H1 (cell line): ENCODE measurements around the gene TMEM253. TPM values are rescaled to one million over a fixed set of nuclear protein-coding genes. Genes with fewer than 3 reads are reported as not detected.

Experiments
- ATF3 ChIP-seq: IDR thresholded peaks from 2 replicates; pipeline ENCODE4 v1.6.1; 2011; ENCODE audit warnings: low read depth, mild to moderate bottlenecking, low read length; ENCODE audit not compliant: insufficient read depth
- CBX5 ChIP-seq: fragments of 300-800, 300-1000 bp; sonication (generic); IDR thresholded peaks from 2 replicates; pipeline ENCODE4 v1.7.1; 2016; ENCODE audit warnings: antibody characterized with exemption, low read length, low read depth
- CBX8 ChIP-seq: fragments of 300-800, 300-1000 bp; sonication (generic); IDR thresholded peaks from 2 replicates; pipeline ENCODE4 v1.7.1; 2016; ENCODE audit warnings: low read depth, low read length, borderline replicate concordance
- CHD2 ChIP-seq: IDR thresholded peaks from 2 replicates; pipeline ENCODE4 v1.6.1; 2012; ENCODE audit warnings: low read length, improper control_type of control experiment
- CTBP2 ChIP-seq: IDR thresholded peaks from 2 replicates; pipeline ENCODE4 v1.7.0; 2011; ENCODE audit warnings: borderline replicate concordance, mild to moderate bottlenecking, moderate library complexity, mixed read lengths, low read length; ENCODE audit not compliant: insufficient read depth, insufficient read length
- E2F6 ChIP-seq: IDR thresholded peaks from 2 replicates; pipeline ENCODE4 v1.6.1; 2012; ENCODE audit warnings: inconsistent platforms
- GTF2F1 ChIP-seq: IDR thresholded peaks from 2 replicates; pipeline ENCODE4 v1.6.1; 2012; ENCODE audit warnings: low read depth, low read length, improper control_type of control experiment, borderline replicate concordance
- HDAC6 ChIP-seq: IDR thresholded peaks from one replicate; pipeline ENCODE4 v1.7.1; 2012; ENCODE audit warnings: low read depth, mild to moderate bottlenecking, inconsistent platforms, low read length, moderate library complexity
- JUN ChIP-seq: IDR thresholded peaks from 2 replicates; pipeline ENCODE4 v1.6.1; 2011; ENCODE audit warnings: low read depth, mild to moderate bottlenecking, improper control_type of control experiment, low read length
- JUND ChIP-seq: IDR thresholded peaks from 2 replicates; pipeline ENCODE4 v1.6.1; 2011; ENCODE audit warnings: mild to moderate bottlenecking, improper control_type of control experiment, low read length
- KDM1A ChIP-seq: fragments of 200-600, 300-600 bp; sonication (generic); IDR thresholded peaks from 2 replicates; pipeline ENCODE4 v1.7.1; 2016; ENCODE audit warnings: mild to moderate bottlenecking, low read length, borderline replicate concordance
- KDM5A ChIP-seq: fragments of 200-600 bp; IDR thresholded peaks from 2 replicates; pipeline ENCODE4 v1.7.1; 2012; ENCODE audit warnings: mild to moderate bottlenecking, low read length, inconsistent platforms, mixed read lengths
- NANOG ChIP-seq: IDR thresholded peaks from 2 replicates; pipeline ENCODE4 v1.6.1; 2011; ENCODE audit warnings: low read length, low read depth, mild to moderate bottlenecking, inconsistent platforms; ENCODE audit not compliant: insufficient read depth, poor library complexity, severe bottlenecking
- POU5F1 ChIP-seq: IDR thresholded peaks from 2 replicates; pipeline ENCODE4 v1.6.1; 2011; ENCODE audit warnings: low read depth, mild to moderate bottlenecking, low read length, moderate library complexity
- RAD21 ChIP-seq, 2 experiments: IDR thresholded peaks in 1 of 2; conservative IDR thresholded peaks in 1 of 2; 2 replicates each; pipeline ENCODE4 v1.6.1; 2011; ENCODE audit warnings: low read depth in 2 of 2, low read length in 2 of 2, improper control_type of control experiment in 1 of 2, inconsistent platforms in 1 of 2, mild to moderate bottlenecking in 1 of 2, moderate library complexity in 1 of 2
- RNF2 ChIP-seq: fragments of 200-900, 300-1000 bp; sonication (generic); IDR thresholded peaks from 2 replicates; pipeline ENCODE4 v1.7.1; 2016; ENCODE audit warnings: borderline replicate concordance, low read depth, mild to moderate bottlenecking, antibody characterized with exemption, low read length; ENCODE audit not compliant: poor library complexity, severe bottlenecking; ENCODE audit errors: missing control alignments
- SIRT6 ChIP-seq: IDR thresholded peaks from one replicate; pipeline ENCODE4 v1.7.1; 2012; ENCODE audit warnings: low read length, inconsistent platforms
- SP2 ChIP-seq: IDR thresholded peaks from 2 replicates; pipeline ENCODE4 v1.6.1; 2012; ENCODE audit warnings: mild to moderate bottlenecking, low read length, inconsistent platforms
- TEAD4 ChIP-seq: IDR thresholded peaks from 2 replicates; pipeline ENCODE4 v1.6.1; 2012; ENCODE audit warnings: low read depth, low read length, inconsistent platforms, mixed read lengths
- polyA plus RNA-seq, 7 experiments: library from polyadenylated mRNA; depleted of rRNA in 3 of 7; stranded (reverse) in 5 of 7; unstranded in 2 of 7; fragments of >200 nt in 5 of 7; fragments of 200-250 nt in 2 of 7; gene quantifications; 1 replicate in 5 of 7; 2 replicates in 1 of 7; 4 replicates in 1 of 7; pipeline versions ENCODE4 v1.2.1 to v1.2.3, GENCODE V29; 2011 to 2013; ENCODE audit warnings: missing spikeins in 2 of 7, mixed read lengths in 2 of 7
- total RNA-seq: library from RNA; stranded (reverse); fragmentation: NEBNext Ultra II Directional; extraction: Animal tissue kit (Norgen Biotek cat#: 25700); gene quantifications from 2 replicates; pipeline ENCODE4 v1.2.1, GENCODE V29; 2021
- TF ChIP-seq, protein P1 (sequence below), 3 experiments: IDR thresholded peaks; 1 replicate in 2 of 3; 2 replicates in 1 of 3; pipeline versions ENCODE4 v1.5.1 to v1.6.1; 2011; ENCODE audit warnings: low read length in 3 of 3, mild to moderate bottlenecking in 3 of 3, inconsistent platforms in 2 of 3, low read depth in 1 of 3, moderate library complexity in 1 of 3; ENCODE audit not compliant: insufficient read depth in 1 of 3; ENCODE audit errors: control extremely low read depth in 1 of 3

Gene TMEM253
- total and polyA plus RNA-seq, 2 of the 8 experiments (the other 6 are each of a cell fraction or from before 2014, with no cell fraction given) = 1.9 to 2.2 TPM

GRCh38 chr14:21069388-21070082, 31.3 kb upstream of the TMEM253 start (continued):
- TF ChIP-seq ATF3 (no peak), POU5F1 (no peak), RAD21 (IDR thresholded peaks at IDR 0.05 in 1 of 2, conservative IDR thresholded peaks at IDR 0.05 in 1 of 2; ENCODE audit: low read depth in 2 of 2, low read length in 2 of 2) (no peak), JUN (no peak), NANOG (no peak), TEAD4 (peak; percentile 35), RNF2 (no peak), KDM1A (no peak), SP2 (no peak), E2F6 (no peak), HDAC6 (no peak), JUND (no peak), SIRT6 (no peak), CBX8 (no peak), GTF2F1 (peak; percentile 49; the same call in 1 of the 2 replicates), KDM5A (no peak), CHD2 (no peak), CBX5 (no peak), CTBP2 (no peak)
- TF ChIP-seq, protein P1, sequence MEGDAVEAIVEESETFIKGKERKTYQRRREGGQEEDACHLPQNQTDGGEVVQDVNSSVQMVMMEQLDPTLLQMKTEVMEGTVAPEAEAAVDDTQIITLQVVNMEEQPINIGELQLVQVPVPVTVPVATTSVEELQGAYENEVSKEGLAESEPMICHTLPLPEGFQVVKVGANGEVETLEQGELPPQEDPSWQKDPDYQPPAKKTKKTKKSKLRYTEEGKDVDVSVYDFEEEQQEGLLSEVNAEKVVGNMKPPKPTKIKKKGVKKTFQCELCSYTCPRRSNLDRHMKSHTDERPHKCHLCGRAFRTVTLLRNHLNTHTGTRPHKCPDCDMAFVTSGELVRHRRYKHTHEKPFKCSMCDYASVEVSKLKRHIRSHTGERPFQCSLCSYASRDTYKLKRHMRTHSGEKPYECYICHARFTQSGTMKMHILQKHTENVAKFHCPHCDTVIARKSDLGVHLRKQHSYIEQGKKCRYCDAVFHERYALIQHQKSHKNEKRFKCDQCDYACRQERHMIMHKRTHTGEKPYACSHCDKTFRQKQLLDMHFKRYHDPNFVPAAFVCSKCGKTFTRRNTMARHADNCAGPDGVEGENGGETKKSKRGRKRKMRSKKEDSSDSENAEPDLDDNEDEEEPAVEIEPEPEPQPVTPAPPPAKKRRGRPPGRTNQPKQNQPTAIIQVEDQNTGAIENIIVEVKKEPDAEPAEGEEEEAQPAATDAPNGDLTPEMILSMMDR (IDR thresholded peaks at IDR 0.05; ENCODE audit: control extremely low read depth in 1 of 3, insufficient read depth in 1 of 3, low read depth in 1 of 3, low read length in 3 of 3) = no peak
